Calu3 (cell line): Measurements from ENCODE around the gene PI4KA. TPM values are rescaled to one million over a fixed set of nuclear protein-coding genes. Genes with fewer than 3 reads are reported as not detected.
"Not testable (repeated sequence)": the region's sequence is repeated elsewhere in the genome, so short reads cannot be mapped to it uniquely, and the experiment has no call there.

ENCODE experiments used
- BruUV-seq: library from RNA; stranded (reverse); fragments of 400-500 nt; replicated peaks from 2 replicates; lab custom pipeline; 2021; lab: Mats Ljungman, UMichigan
- CTCF ChIA-PET: fragments of 300-600 bp; sonication (Branson Sonifier 250); formaldehyde crosslinking; loops from one replicate; lab custom pipeline; 2022; ENCODE audit warnings: antibody characterized with exemption; lab: Charles Lee
- DNase-seq: peaks from one replicate; pipeline ENCODE4 v3.0.0; 2022
- H3K27ac Mint-ChIP-seq: one replicate; pipeline ENCODE4 v1.8.0; 2022; ENCODE audit warnings: mixed read lengths; ENCODE audit not compliant: unreplicated experiment
- H3K27me3 Mint-ChIP-seq: one replicate; pipeline ENCODE4 v1.8.0; 2022; ENCODE audit warnings: mixed read lengths; ENCODE audit not compliant: unreplicated experiment
- H3K36me3 Mint-ChIP-seq: one replicate; pipeline ENCODE4 v1.8.0; 2022; ENCODE audit warnings: mild to moderate bottlenecking, moderate library complexity, mixed read lengths; ENCODE audit not compliant: insufficient read depth, unreplicated experiment
- H3K4me1 Mint-ChIP-seq: one replicate; pipeline ENCODE4 v1.8.0; 2022; ENCODE audit warnings: mild to moderate bottlenecking, low read depth, mixed read lengths; ENCODE audit not compliant: unreplicated experiment
- H3K4me3 Mint-ChIP-seq: one replicate; pipeline ENCODE4 v1.8.0; 2022; ENCODE audit warnings: mild to moderate bottlenecking, low read depth, moderate library complexity, mixed read lengths; ENCODE audit not compliant: unreplicated experiment
- H3K9me3 Mint-ChIP-seq: one replicate; pipeline ENCODE4 v1.8.0; 2022; ENCODE audit warnings: low read depth, mixed read lengths; ENCODE audit not compliant: unreplicated experiment
- CTCF ChIP-seq: fragments of 200-600 bp; IDR thresholded peaks from one replicate; pipeline ENCODE4 v1.8.0; 2022; ENCODE audit warnings: antibody characterized with exemption; ENCODE audit not compliant: unreplicated experiment
- intact Hi-C: fragments of 100-400 bp; cut with micrococcal nuclease; formaldehyde crosslinking; loops from one replicate; pipeline ENCODE4 v1.10.0; 2022; ENCODE audit not compliant: unreplicated experiment
- total RNA-seq: library from RNA; stranded (reverse); gene quantifications from 2 replicates; pipeline ENCODE4 v1.2.3, GENCODE V29; 2022

Gene PI4KA
- total RNA-seq, 1 experiment from 2014 or later = 77.9 TPM

GRCh38 chr22:20672732-20673131 lies 185.9 kb downstream of the PI4KA start:
- Mint-ChIP-seq H3K36me3 (no peaks in the 10 kb centered on the region), H3K9me3 (no peaks in the 10 kb centered on the region), H3K4me3 (no peak overlapping the region), H3K4me1 (no peaks in the 10 kb centered on the region), H3K27me3 (peaks cover 48% of the 10 kb centered on the region), H3K27ac (no peak overlapping the region)
- CTCF ChIA-PET = no interaction called here
- no TSS peak for BruUV-seq
- no peak for DNase-seq
- TF ChIP-seq CTCF = no peak
- intact Hi-C loops = no loop called here

GRCh38 chr22:20672082-20672424 lies 186.6 kb downstream of the PI4KA start:
- intact Hi-C loops = no loop called here

GRCh38 chr22:20671409-20672081 lies 187.1 kb downstream of the PI4KA start:
- CTCF ChIA-PET = no interaction called here
- Mint-ChIP-seq H3K4me3 (no peak overlapping the region), H3K36me3 (no peaks in the 10 kb centered on the region), H3K27me3 (peaks cover 36% of the 10 kb centered on the region), H3K4me1 (no peaks in the 10 kb centered on the region), H3K9me3 (no peaks in the 10 kb centered on the region), H3K27ac (no peak overlapping the region)
- intact Hi-C loops = no loop called here
- TF ChIP-seq CTCF = no peak
- DNase-seq = no peak
- BruUV-seq = no TSS peak

More at GRCh38 chr22:20672082-20672424, 186.6 kb downstream of the PI4KA start:
- no peaks in the 10 kb centered on the region for H3K4me1 Mint-ChIP-seq
- no peak for TF ChIP-seq CTCF
- CTCF ChIA-PET = no interaction called here
- H3K9me3 Mint-ChIP-seq = no peaks in the 10 kb centered on the region
- no TSS peak for BruUV-seq
- H3K36me3 Mint-ChIP-seq = no peaks in the 10 kb centered on the region
- H3K4me3 Mint-ChIP-seq = no peak overlapping the region
- DNase-seq = no peak
- H3K27ac Mint-ChIP-seq = no peak overlapping the region
- peaks cover 41% of the 10 kb centered on the region for H3K27me3 Mint-ChIP-seq

GRCh38 chr22:20670457-20671261 lies 188.0 kb downstream of the PI4KA start:
- H3K4me1 Mint-ChIP-seq, DNase-seq, intact Hi-C loops, H3K36me3 Mint-ChIP-seq, H3K27ac Mint-ChIP-seq, BruUV-seq, H3K9me3 Mint-ChIP-seq, H3K4me3 Mint-ChIP-seq: not testable (repeated sequence)
- peaks cover 27% of the 10 kb centered on the region for H3K27me3 Mint-ChIP-seq
- CTCF ChIA-PET = interaction anchor here (0.6 kb wide), 1 partner anchor 19 kb away, joined by 3 read pairs; no protein-coding TSS in a partner anchor

GRCh38 chr22:20669884-20670283 lies 188.7 kb downstream of the PI4KA start:
- H3K27ac Mint-ChIP-seq, BruUV-seq, intact Hi-C loops: not testable (repeated sequence)

GRCh38 chr22:20669471-20669870 lies 189.1 kb downstream of the PI4KA start:
- intact Hi-C loops, H3K27ac Mint-ChIP-seq, DNase-seq, H3K36me3 Mint-ChIP-seq, H3K4me1 Mint-ChIP-seq, H3K9me3 Mint-ChIP-seq, CTCF ChIA-PET, H3K4me3 Mint-ChIP-seq, BruUV-seq: not testable (repeated sequence)
- peaks cover 16% of the 10 kb centered on the region for H3K27me3 Mint-ChIP-seq

More at GRCh38 chr22:20669884-20670283, 188.7 kb downstream of the PI4KA start:
- CTCF ChIA-PET, H3K4me3 Mint-ChIP-seq, DNase-seq, H3K36me3 Mint-ChIP-seq, H3K9me3 Mint-ChIP-seq, H3K4me1 Mint-ChIP-seq: not testable (repeated sequence)
- peaks cover 19% of the 10 kb centered on the region for H3K27me3 Mint-ChIP-seq

GRCh38 chr22:20668769-20669168 lies 189.8 kb downstream of the PI4KA start:
- BruUV-seq = not testable (repeated sequence)

More at GRCh38 chr22:20668769-20669168, 189.8 kb downstream of the PI4KA start:
- H3K4me1 Mint-ChIP-seq, H3K36me3 Mint-ChIP-seq, DNase-seq, H3K9me3 Mint-ChIP-seq, H3K27ac Mint-ChIP-seq, intact Hi-C loops, H3K4me3 Mint-ChIP-seq, CTCF ChIA-PET: not testable (repeated sequence)
- peaks cover 15% of the 10 kb centered on the region for H3K27me3 Mint-ChIP-seq
